ENCODE results near the gene ACTRT2.
A peak's percentile ranks its signal among the peaks of the same experiment; 100 is the strongest.

ACTRT2 gene

DNA sequence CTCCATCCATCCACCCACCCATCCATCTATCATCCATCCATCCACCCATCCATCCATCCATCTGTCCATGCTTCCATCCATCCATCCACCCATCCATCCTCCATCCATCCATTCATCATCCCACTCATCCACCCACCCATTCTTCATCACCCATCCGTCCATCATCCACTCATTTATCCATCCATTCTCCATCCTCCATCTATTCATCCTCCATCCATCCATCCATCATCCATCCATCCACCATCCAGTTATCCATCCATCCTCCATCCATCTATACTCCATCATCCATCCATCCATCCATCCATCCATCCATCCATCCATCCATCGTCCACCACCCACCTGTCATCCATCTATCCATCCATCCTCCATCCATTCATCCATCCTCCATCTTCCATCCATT lies 32.1 kb upstream of the ACTRT2 start:
- Histone ChIP-seq H3K27ac (no peak overlapping the region), H3K4me3 (no peak overlapping the region)
- TF ChIP-seq, protein P1, sequence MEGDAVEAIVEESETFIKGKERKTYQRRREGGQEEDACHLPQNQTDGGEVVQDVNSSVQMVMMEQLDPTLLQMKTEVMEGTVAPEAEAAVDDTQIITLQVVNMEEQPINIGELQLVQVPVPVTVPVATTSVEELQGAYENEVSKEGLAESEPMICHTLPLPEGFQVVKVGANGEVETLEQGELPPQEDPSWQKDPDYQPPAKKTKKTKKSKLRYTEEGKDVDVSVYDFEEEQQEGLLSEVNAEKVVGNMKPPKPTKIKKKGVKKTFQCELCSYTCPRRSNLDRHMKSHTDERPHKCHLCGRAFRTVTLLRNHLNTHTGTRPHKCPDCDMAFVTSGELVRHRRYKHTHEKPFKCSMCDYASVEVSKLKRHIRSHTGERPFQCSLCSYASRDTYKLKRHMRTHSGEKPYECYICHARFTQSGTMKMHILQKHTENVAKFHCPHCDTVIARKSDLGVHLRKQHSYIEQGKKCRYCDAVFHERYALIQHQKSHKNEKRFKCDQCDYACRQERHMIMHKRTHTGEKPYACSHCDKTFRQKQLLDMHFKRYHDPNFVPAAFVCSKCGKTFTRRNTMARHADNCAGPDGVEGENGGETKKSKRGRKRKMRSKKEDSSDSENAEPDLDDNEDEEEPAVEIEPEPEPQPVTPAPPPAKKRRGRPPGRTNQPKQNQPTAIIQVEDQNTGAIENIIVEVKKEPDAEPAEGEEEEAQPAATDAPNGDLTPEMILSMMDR (IDR thresholded peaks at IDR 0.05) = no peak
- no peak for DNase-seq (ENCODE audit: low spot score)

DNA sequence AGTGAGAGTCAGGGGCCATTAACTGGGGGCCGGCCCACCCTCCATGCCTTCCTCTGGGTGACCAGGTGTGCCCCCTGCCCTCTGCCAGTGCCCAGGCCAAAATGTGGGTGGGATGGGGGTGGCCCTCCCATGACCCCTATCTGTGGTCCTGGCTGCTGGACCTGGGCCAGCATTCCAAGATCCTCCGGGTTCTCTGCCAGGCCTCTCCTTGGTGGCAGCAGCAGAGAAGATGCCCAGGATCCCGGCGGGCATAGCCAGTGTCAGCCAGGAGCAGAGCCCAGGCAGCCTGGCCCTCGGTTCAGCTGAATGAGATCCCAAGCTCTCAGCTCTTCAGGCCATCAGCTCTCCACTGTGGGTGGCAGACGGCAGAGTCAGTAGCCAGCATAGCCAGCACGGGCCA lies 31.3 kb upstream of the ACTRT2 start:
- Histone ChIP-seq H3K27ac (no peak overlapping the region), H3K4me3 (no peak overlapping the region)
- TF ChIP-seq, protein P1 (IDR thresholded peaks at IDR 0.05) = no peak
- no peak for DNase-seq (ENCODE audit: low spot score)

DNA sequence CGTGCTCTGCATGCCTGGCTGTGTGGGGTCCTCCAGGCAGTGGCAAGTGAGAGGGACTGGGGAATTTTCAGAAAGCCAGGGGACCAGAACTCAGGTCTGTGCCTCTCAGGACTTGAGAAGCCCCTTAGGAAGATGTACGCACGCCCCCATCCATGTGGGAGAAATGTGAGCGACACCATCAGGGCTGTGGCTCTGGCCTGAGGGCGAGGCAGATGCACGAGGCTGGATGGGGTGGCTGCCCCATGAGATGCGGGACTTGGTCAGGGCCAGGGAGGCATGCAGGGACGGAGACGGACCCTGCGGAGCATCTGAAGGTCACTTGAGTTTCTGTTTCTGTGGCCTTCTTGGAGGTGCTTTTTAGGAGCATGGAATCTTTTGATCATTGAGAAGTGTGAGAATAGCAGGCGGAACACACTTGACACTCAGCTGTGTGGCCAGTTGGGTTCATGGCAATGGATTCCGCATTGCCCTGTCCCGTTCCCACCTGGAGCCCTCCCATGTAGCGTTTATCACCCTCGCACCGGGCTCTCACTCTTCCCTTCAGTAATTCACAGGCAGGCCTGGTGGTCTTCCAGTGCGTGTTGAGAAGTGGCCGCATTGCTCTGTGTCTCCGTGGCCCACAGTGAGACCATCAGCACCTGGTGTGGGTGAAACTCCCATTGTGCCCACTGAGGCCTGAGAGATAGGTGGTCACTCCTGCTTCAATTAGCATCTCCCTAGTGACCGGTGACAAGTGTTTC lies 30.7 kb upstream of the ACTRT2 start:
- TF ChIP-seq, protein P1 (IDR thresholded peaks at IDR 0.05) = no peak
- no peak for DNase-seq (ENCODE audit: low spot score)
- Histone ChIP-seq H3K4me3 (no peak overlapping the region), H3K27ac (no peak overlapping the region)

DNA sequence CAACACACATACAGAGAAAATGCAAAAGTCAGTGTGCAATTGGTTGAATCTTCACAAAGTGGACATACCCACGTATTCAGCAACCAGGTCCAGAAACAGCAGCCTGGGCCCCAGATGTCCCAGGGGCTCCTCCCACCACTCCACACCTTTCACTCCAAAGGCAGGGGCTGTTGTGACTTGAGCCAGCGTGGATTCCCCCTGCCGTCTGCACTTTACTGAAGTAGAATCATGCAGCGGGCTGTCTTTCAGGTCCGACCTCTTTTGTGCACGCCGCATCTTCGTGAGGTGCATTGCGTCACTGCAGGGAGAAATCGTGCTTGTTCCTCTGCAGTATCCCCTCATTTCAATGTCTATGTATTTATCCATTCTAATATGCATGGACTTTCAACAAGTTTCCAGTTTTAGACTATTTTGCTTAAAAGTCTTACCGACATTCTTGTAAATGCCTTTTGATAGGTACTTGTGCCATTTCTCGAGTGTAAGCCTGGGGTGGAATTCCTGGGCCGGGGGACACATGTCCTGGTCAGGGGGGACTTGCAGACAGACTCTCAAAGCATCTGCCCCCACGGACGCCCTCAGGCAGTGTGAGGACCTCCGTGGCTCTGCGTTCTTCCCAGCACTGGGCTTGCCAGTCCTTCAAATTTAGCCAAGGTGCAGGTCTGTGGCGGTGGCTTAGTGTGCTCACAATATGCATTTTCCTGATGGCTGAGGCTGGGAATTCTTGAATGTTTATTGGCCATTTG lies 29.3 kb upstream of the ACTRT2 start:
- TF ChIP-seq, protein P1 (IDR thresholded peaks at IDR 0.05) = no peak
- H3K4me3 ChIP-seq = no peak overlapping the region
- H3K27ac ChIP-seq = no peak overlapping the region
- DNase-seq (ENCODE audit: low spot score) = no peak

DNA sequence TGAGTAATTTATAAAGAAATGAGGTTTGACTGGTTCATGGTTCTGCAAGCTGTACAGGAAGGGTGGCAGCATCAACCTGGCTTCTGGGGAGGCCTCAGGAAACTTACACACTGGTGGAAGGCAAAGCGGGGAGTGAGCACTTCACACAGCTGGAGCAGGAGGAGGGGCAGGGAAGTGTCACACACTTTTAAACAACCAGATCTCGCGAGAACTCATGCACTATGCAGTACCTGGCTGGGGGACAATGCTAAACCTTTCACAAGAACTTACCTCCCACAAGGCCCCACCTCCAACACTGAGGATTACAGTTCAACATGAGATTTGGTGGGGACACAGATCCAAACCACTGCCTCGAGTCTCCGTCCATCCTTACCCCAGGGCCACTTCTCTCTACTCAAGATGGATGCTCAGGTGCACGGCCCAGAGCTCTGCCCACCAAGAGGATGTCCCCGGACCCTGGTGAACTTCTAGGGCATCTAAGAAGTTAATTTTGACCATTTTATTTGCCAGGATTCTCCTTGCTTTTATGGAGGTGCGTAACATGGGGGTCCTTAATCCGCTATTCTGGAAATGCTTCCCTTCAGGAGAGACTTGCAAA lies 22.7 kb upstream of the ACTRT2 start:
- peak overlapping the region in 1 of 2 donors; percentile 71 for H3K27ac ChIP-seq
- no peak for DNase-seq (ENCODE audit: low spot score)
- no peak overlapping the region for H3K4me3 ChIP-seq

DNA sequence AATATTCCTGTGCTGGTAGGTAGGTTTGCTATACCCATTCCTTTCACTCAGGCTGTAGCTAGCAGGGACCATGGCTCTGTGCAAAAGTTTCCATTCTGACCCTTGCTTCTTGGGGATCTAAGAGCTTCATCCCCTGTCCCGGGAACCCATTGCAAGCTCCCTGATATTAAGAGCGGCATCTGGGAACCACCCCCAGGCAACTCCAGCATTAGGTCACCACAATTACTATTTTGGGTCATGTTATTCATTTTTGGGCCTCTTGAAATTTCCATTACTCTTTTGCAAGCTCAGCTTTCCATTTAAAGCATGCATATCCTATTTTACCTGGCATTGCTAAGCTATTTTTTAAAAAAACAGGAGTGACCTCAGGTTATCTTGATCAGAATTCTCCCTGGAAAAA lies 22.1 kb upstream of the ACTRT2 start:
- H3K4me3 ChIP-seq = no peak overlapping the region
- TF ChIP-seq, protein P1 (IDR thresholded peaks at IDR 0.05) = no peak
- peak overlapping the region in 1 of 2 donors; percentile 71 for H3K27ac ChIP-seq
- DNase-seq (ENCODE audit: low spot score) = no peak

More for the DNA sequence above, 22.7 kb upstream of the ACTRT2 start:
- TF ChIP-seq, protein P1 (IDR thresholded peaks at IDR 0.05) = no peak
